GM12878 (cell line): ENCODE data around the gene ANO6.

Experiments
- CTCF ChIP-seq, 3 experiments: IDR thresholded peaks in 2 of 3; conservative IDR thresholded peaks in 1 of 3; 2 replicates each; pipeline ENCODE4 v1.5.1; 2011; ENCODE audit warnings: low read depth in 3 of 3, low read length in 3 of 3, mild to moderate bottlenecking in 3 of 3, control low read depth in 2 of 3, moderate library complexity in 2 of 3, inconsistent platforms in 1 of 3, mixed read lengths in 1 of 3; ENCODE audit not compliant: control insufficient read depth in 2 of 3, insufficient read depth in 1 of 3; ENCODE audit errors: extremely low read depth in 1 of 3
- HDAC2 ChIP-seq: fragments of 200-600 bp; sonication (generic); IDR thresholded peaks from 2 replicates; pipeline ENCODE4 v1.6.1; 2017
- KDM1A ChIP-seq: fragments of 200-600 bp; sonication (generic); IDR thresholded peaks from 2 replicates; pipeline ENCODE4 v1.6.1; 2016; ENCODE audit warnings: borderline replicate concordance
- MAX ChIP-seq: IDR thresholded peaks from 2 replicates; pipeline ENCODE4 v1.6.1; 2012; ENCODE audit warnings: low read depth, low read length, improper control_type of control experiment
- NFXL1 ChIP-seq: fragments of 450-650 bp; IDR thresholded peaks from 2 replicates; pipeline ENCODE4 v1.6.1; 2017; ENCODE audit warnings: antibody characterized with exemption, mild to moderate bottlenecking, borderline replicate concordance
- PAX5 ChIP-seq: IDR thresholded peaks from 2 replicates; pipeline ENCODE4 v1.6.1; 2011; ENCODE audit warnings: low read depth, low read length, borderline replicate concordance
- PBX3 ChIP-seq: IDR thresholded peaks from 2 replicates; pipeline ENCODE4 v1.6.1; 2011; ENCODE audit warnings: mild to moderate bottlenecking, low read depth, low read length, moderate library complexity; ENCODE audit not compliant: insufficient replicate concordance
- POLR2A ChIP-seq: IDR thresholded peaks from 2 replicates; pipeline ENCODE4 v1.6.1; 2011; ENCODE audit warnings: low read depth, mild to moderate bottlenecking, low read length
- RCOR1 ChIP-seq: conservative IDR thresholded peaks from 2 replicates; pipeline ENCODE4 v1.6.1; 2012; ENCODE audit warnings: low read depth, low read length, improper control_type of control experiment
- TCF12 ChIP-seq: IDR thresholded peaks from 2 replicates; pipeline ENCODE4 v1.6.1; 2011; ENCODE audit warnings: low read depth, mild to moderate bottlenecking, low read length
- TCF3 ChIP-seq: IDR thresholded peaks from 2 replicates; pipeline ENCODE4 v1.6.1; 2012; ENCODE audit warnings: low read depth, mild to moderate bottlenecking, low read length, borderline replicate concordance; ENCODE audit not compliant: insufficient read depth
- TCF7 ChIP-seq: IDR thresholded peaks from 2 replicates; pipeline ENCODE4 v1.6.1; 2014; ENCODE audit warnings: antibody characterized with exemption, borderline replicate concordance
- ZNF274 ChIP-seq: IDR thresholded peaks from one replicate; pipeline ENCODE4 v1.8.0; 2011; ENCODE audit not compliant: insufficient read length, insufficient read depth
- ZZZ3 ChIP-seq: IDR thresholded peaks from 2 replicates; pipeline ENCODE4 v1.6.1; 2011; ENCODE audit warnings: low read depth; ENCODE audit not compliant: control insufficient read depth, insufficient read length

GRCh38 chr12:45336331-45336730, 120.4 kb downstream of the ANO6 start:
- TF ChIP-seq RCOR1: no peak
- TF ChIP-seq CTCF (IDR thresholded peaks at IDR 0.05 in 2 of 3, conservative IDR thresholded peaks at IDR 0.05 in 1 of 3; ENCODE audit: control insufficient read depth in 2 of 3, extremely low read depth in 1 of 3, insufficient read depth in 1 of 3, low read depth in 3 of 3, low read length in 3 of 3): no peak
- TF ChIP-seq POLR2A: no peak
- no peak for TF ChIP-seq TCF12
- TF ChIP-seq TCF7: no peak
- TF ChIP-seq MAX: no peak
- no peak for TF ChIP-seq HDAC2
- no peak for TF ChIP-seq ZZZ3
- no peak for TF ChIP-seq PAX5
- TF ChIP-seq ZNF274: no peak
- TF ChIP-seq KDM1A: no peak
- no peak for TF ChIP-seq TCF3
- TF ChIP-seq NFXL1: no peak
- no peak for TF ChIP-seq PBX3
